Measurements from ENCODE around the gene CNTN2.

The CNTN2 gene

DNA sequence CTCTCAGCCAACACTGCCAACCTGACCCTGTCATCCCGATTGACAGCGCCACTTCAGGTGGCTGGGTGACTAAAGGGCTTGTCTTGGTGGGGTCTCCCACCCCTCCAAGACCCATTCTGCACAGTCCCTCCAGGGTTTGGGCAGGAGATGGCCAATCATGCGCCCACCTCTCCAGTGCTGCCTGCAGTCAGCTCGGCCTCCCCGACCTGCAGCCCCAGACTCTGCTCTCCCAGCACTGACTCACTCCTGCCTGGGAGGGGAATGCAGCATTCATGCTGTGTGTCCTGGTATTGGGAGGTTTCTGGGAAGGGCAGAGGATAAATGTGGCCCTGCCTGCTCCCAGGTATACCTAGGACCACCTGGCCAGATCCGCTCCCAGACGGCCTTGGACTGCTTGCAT, 31.5 kb downstream of the CNTN2 start:
- no peaks in the 10 kb centered on the region for H3K4me1 ChIP-seq (ENCODE audit: low read length)
- H3K9ac ChIP-seq (ENCODE audit: low read length): no peak overlapping the region
- TF ChIP-seq EZH2phosphoT487 (IDR thresholded peaks at IDR 0.05; ENCODE audit: low read length) (no peak), EZH2 (optimal IDR thresholded peaks at IDR 0.05; ENCODE audit: low read depth, low read length) (no peak)
- TF ChIP-seq, protein P1, sequence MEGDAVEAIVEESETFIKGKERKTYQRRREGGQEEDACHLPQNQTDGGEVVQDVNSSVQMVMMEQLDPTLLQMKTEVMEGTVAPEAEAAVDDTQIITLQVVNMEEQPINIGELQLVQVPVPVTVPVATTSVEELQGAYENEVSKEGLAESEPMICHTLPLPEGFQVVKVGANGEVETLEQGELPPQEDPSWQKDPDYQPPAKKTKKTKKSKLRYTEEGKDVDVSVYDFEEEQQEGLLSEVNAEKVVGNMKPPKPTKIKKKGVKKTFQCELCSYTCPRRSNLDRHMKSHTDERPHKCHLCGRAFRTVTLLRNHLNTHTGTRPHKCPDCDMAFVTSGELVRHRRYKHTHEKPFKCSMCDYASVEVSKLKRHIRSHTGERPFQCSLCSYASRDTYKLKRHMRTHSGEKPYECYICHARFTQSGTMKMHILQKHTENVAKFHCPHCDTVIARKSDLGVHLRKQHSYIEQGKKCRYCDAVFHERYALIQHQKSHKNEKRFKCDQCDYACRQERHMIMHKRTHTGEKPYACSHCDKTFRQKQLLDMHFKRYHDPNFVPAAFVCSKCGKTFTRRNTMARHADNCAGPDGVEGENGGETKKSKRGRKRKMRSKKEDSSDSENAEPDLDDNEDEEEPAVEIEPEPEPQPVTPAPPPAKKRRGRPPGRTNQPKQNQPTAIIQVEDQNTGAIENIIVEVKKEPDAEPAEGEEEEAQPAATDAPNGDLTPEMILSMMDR (IDR thresholded peaks at IDR 0.05; ENCODE audit: low read length): no peak

DNA sequence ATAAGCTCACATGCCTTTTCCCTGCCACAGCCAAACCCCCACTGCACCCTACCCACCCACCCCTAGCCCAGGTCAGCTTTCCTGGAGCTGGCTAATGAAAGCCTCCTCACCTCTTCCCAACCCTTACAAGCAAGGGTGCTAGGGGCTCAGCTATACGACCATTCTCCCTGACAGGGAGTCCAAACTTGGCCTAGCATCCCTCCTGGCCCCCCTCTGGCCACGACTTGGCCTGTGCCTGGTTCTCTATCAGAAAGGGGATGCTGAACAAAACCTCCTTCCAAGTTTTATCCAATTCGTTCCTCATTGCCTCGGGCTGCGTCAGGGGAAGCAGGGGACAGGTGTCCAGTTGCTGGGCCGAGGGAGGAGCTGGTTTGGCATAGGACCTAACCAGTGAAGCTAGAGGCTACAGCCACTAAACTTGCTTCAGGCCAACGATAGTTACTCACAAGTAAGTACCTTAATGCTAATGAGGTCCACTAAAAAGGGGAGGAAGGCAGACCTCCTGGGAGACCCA, 32.7 kb downstream of the CNTN2 start:
- no peak overlapping the region for H3K9ac ChIP-seq (ENCODE audit: low read length)

More for the DNA sequence above, 31.5 kb downstream of the CNTN2 start:
- no peaks in the 10 kb centered on the region for H3F3A ChIP-seq (ENCODE audit: insufficient read depth, low read length)
- no peaks in the 10 kb centered on the region for H3K9me3 ChIP-seq (replicated peaks; ENCODE audit: insufficient read depth, low read length)
- H3K4me3 ChIP-seq (ENCODE audit: low read length): no peak overlapping the region
- H3K36me3 ChIP-seq (replicated peaks; ENCODE audit: insufficient read depth, low read length): no peaks in the 10 kb centered on the region
- no peaks in the 10 kb centered on the region for H3K9me2 ChIP-seq (replicated peaks; ENCODE audit: insufficient read depth, low read length)
- H3K4me2 ChIP-seq (ENCODE audit: low read depth, low read length): no peak overlapping the region
- H4K20me1 ChIP-seq (ENCODE audit: insufficient read depth, low read length): no peaks in the 10 kb centered on the region
- DNase-seq: no peak
- H2AFZ ChIP-seq (ENCODE audit: low read length): no peak overlapping the region
- H3K27ac ChIP-seq (ENCODE audit: low read length): no peak overlapping the region
- H3K27me3 ChIP-seq (replicated peaks; ENCODE audit: insufficient read depth, low read length): no peaks in the 10 kb centered on the region
- no peaks in the 10 kb centered on the region for H3K79me2 ChIP-seq (ENCODE audit: low read length)

DNA sequence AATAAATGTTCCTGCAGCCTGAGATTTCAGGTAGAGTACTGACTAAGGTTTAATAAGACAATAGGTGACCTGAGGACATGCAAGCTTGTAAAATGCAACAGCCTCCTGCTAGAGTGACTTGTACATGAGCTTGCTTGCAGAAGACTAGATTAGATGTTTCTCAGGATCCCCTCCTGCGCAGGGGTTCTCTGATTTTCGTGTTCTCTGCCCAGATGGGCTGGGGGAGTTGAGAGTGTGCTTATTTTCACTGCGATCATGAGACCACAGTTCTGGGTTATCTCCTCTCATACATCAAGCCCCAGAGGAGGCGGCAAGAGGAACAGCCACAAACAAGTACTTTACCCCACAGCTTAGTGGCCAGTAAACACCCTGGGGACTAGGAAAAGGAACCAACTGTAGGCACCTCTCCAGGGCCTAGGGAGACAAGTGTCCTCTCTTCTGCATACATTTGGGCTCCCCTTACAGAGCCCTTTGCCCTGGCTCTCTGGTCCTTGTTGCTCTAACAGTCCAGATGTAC, 33.3 kb downstream of the CNTN2 start:
- H3K79me2 ChIP-seq (ENCODE audit: low read length): no peaks in the 10 kb centered on the region
- no peaks in the 10 kb centered on the region for H3F3A ChIP-seq (ENCODE audit: insufficient read depth, low read length)
- no peak overlapping the region for H3K4me2 ChIP-seq (ENCODE audit: low read depth, low read length)
- H4K20me1 ChIP-seq (ENCODE audit: insufficient read depth, low read length): no peaks in the 10 kb centered on the region
- DNase-seq: no peak
- H3K4me1 ChIP-seq (ENCODE audit: low read length): no peaks in the 10 kb centered on the region
- H3K27ac ChIP-seq (ENCODE audit: low read length): no peak overlapping the region
- H3K4me3 ChIP-seq (ENCODE audit: low read length): no peak overlapping the region
- no peak overlapping the region for H2AFZ ChIP-seq (ENCODE audit: low read length)
- TF ChIP-seq EZH2 (optimal IDR thresholded peaks at IDR 0.05; ENCODE audit: low read depth, low read length) (no peak), EZH2phosphoT487 (IDR thresholded peaks at IDR 0.05; ENCODE audit: low read length) (no peak)
- TF ChIP-seq, protein P1 (IDR thresholded peaks at IDR 0.05; ENCODE audit: low read length): no peak
- no peak overlapping the region for H3K9ac ChIP-seq (ENCODE audit: low read length)
- H3K36me3 ChIP-seq (replicated peaks; ENCODE audit: insufficient read depth, low read length): no peaks in the 10 kb centered on the region
- H3K9me2 ChIP-seq (replicated peaks; ENCODE audit: insufficient read depth, low read length): no peaks in the 10 kb centered on the region
- no peaks in the 10 kb centered on the region for H3K27me3 ChIP-seq (replicated peaks; ENCODE audit: insufficient read depth, low read length)
- H3K9me3 ChIP-seq (replicated peaks; ENCODE audit: insufficient read depth, low read length): no peaks in the 10 kb centered on the region

More for the DNA sequence above, 32.7 kb downstream of the CNTN2 start:
- Histone ChIP-seq H3K4me2 (ENCODE audit: low read depth, low read length) (no peak overlapping the region), H3K27me3 (replicated peaks; ENCODE audit: insufficient read depth, low read length) (no peaks in the 10 kb centered on the region), H3F3A (ENCODE audit: insufficient read depth, low read length) (no peaks in the 10 kb centered on the region), H2AFZ (ENCODE audit: low read length) (no peak overlapping the region), H4K20me1 (ENCODE audit: insufficient read depth, low read length) (no peaks in the 10 kb centered on the region), H3K4me1 (ENCODE audit: low read length) (no peaks in the 10 kb centered on the region), H3K4me3 (ENCODE audit: low read length) (no peak overlapping the region), H3K79me2 (ENCODE audit: low read length) (no peaks in the 10 kb centered on the region), H3K36me3 (replicated peaks; ENCODE audit: insufficient read depth, low read length) (no peaks in the 10 kb centered on the region), H3K9me2 (replicated peaks; ENCODE audit: insufficient read depth, low read length) (no peaks in the 10 kb centered on the region), H3K27ac (ENCODE audit: low read length) (no peak overlapping the region), H3K9me3 (replicated peaks; ENCODE audit: insufficient read depth, low read length) (no peaks in the 10 kb centered on the region)
- no peak for TF ChIP-seq EZH2 (optimal IDR thresholded peaks at IDR 0.05; ENCODE audit: low read depth, low read length)
- TF ChIP-seq EZH2phosphoT487 (IDR thresholded peaks at IDR 0.05; ENCODE audit: low read length): no peak
- TF ChIP-seq, protein P1 (IDR thresholded peaks at IDR 0.05; ENCODE audit: low read length): no peak
- DNase-seq: no peak

Measured in MM.1S (cell line).